Ishikawa (cell line): ENCODE measurements around the gene PROCA1.

Experiments used
- CEBPB ChIP-seq: IDR thresholded peaks from 2 replicates; pipeline ENCODE4 v1.6.1; 2012
- CREB1 ChIP-seq: IDR thresholded peaks from 2 replicates; pipeline ENCODE4 v1.6.1; 2012; ENCODE audit warnings: low read depth
- EGR1 ChIP-seq: IDR thresholded peaks from 2 replicates; pipeline ENCODE4 v1.6.1; 2012
- EP300 ChIP-seq: IDR thresholded peaks from 2 replicates; pipeline ENCODE4 v1.6.1; 2012; ENCODE audit warnings: borderline replicate concordance
- FOXM1 ChIP-seq: IDR thresholded peaks from 2 replicates; pipeline ENCODE4 v1.6.1; 2012; ENCODE audit warnings: low read depth, borderline replicate concordance
- NFIC ChIP-seq: IDR thresholded peaks from 2 replicates; pipeline ENCODE4 v1.6.1; 2012
- RAD21 ChIP-seq: IDR thresholded peaks from 2 replicates; pipeline ENCODE4 v1.6.1; 2012; ENCODE audit warnings: low read depth
- REST ChIP-seq: IDR thresholded peaks from 2 replicates; pipeline ENCODE4 v1.6.1; 2012; ENCODE audit warnings: low read depth, mild to moderate bottlenecking
- TAF1 ChIP-seq: IDR thresholded peaks from 2 replicates; pipeline ENCODE4 v1.6.1; 2012; ENCODE audit warnings: low read depth, mild to moderate bottlenecking
- TCF12 ChIP-seq: IDR thresholded peaks from 2 replicates; pipeline ENCODE4 v1.6.1; 2012; ENCODE audit warnings: low read depth
- TEAD4 ChIP-seq: IDR thresholded peaks from 2 replicates; pipeline ENCODE4 v1.6.1; 2012
- YY1 ChIP-seq: IDR thresholded peaks from 2 replicates; pipeline ENCODE4 v1.6.1; 2012; ENCODE audit warnings: low read depth
- ZBTB7A ChIP-seq: IDR thresholded peaks from 2 replicates; pipeline ENCODE4 v1.6.1; 2012; ENCODE audit warnings: low read depth
- TF ChIP-seq, protein P1 (sequence below): IDR thresholded peaks from 2 replicates; pipeline ENCODE4 v1.6.1; 2012
- TF ChIP-seq, protein P2 (sequence below): IDR thresholded peaks from 2 replicates; pipeline ENCODE4 v1.6.1; 2012

Gene PROCA1

DNA sequence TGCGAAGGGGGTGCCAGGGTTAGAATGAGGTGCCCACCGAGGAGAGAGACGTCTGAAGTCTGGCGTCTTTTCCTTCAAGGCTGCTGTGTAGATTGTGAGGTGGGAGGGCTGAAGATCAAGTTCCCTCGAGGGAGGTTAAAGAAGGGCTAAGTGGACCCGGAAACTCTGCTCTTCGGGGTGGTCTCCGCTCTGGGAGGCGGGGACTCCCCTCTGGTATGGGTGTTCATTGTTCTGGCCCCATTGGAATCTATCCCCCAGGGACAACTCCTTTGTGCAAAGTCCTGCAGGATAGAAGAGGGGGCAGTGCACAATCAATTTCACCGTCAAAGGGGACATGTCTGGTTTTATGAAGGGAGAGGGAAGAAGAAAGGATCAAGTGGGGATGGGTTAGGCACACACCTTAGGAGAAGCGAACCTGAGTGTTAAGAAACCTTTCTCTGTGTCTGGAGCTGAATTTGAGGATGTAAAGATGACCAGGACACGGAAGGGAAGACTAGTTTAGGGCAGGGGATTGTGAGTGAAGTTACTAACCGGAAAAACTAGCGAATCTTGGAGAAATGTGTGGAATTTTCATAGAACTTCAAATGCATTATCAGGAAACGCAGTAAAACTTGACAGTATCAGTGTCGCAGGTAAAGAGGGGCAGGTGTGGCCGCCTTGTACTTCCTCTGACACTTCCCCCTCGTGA, 6.8 kb upstream of the PROCA1 start:
- no peak for TF ChIP-seq EP300
- no peak for TF ChIP-seq EGR1
- no peak for TF ChIP-seq TCF12
- no peak for TF ChIP-seq NFIC
- TF ChIP-seq REST: no peak
- TF ChIP-seq CREB1: no peak
- TF ChIP-seq CEBPB: no peak
- no peak for TF ChIP-seq TAF1

DNA sequence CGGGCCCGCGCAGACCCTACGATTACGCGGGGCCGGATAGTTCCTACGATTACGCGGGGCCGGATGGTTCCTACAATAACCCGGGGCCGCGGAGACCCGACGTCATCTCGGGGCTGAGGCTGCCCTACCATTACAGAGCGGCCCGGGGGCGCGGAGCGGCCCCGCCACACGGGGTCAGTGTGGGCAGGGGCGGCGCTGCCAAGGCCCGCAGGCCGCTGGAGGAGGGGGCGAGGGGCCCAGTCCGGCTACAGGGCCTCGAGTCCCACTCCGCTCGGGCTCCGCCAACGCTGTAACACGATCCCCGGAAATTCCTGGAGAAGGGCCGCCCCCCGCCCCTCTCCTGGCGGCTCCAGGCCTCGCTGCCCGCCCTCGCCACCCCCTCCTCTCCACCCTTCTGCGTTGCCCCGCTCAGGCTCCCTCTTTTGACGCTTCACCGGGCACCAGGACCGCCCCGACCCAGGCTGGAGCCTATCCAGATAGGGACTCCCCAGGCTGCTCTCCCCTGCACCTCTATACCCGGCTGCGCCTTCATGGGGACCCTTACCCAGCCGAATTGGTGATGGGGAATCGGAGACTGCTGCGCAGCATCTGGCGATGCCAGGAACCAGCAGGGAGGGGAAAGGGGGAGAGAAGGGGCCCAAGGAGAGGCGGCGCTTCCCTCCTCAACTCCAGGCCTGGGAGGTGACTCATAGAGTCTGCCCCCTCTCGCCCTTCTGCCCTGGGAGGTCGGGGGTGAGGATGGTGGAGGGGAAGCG, 6.1 kb upstream of the PROCA1 start, which contains the start of gene RAB34:
RAB34 (minus strand) TSS at position 291 of the 755 bp plus-strand sequence. CDS start 602 bp downstream, outside the sequence.
- no peak; the same call in 1 of the 2 replicates for TF ChIP-seq EP300
- no peak for TF ChIP-seq REST
- TF ChIP-seq, protein P1, sequence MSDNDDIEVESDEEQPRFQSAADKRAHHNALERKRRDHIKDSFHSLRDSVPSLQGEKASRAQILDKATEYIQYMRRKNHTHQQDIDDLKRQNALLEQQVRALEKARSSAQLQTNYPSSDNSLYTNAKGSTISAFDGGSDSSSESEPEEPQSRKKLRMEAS: peak; percentile 50; the same call in 1 of the 2 replicates
- peak; percentile 46; the same call in 1 of the 2 replicates for TF ChIP-seq TCF12
- peak; percentile 93 for TF ChIP-seq EGR1
- TF ChIP-seq RAD21: no peak
- TF ChIP-seq CREB1: no peak
- no peak for TF ChIP-seq CEBPB
- peak; percentile 72; the same call in 1 of the 2 replicates for TF ChIP-seq TEAD4
- peak; percentile 73 for TF ChIP-seq NFIC
- TF ChIP-seq, protein P2, sequence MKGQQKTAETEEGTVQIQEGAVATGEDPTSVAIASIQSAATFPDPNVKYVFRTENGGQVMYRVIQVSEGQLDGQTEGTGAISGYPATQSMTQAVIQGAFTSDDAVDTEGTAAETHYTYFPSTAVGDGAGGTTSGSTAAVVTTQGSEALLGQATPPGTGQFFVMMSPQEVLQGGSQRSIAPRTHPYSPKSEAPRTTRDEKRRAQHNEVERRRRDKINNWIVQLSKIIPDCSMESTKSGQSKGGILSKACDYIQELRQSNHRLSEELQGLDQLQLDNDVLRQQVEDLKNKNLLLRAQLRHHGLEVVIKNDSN: no peak
- TF ChIP-seq ZBTB7A: peak; percentile 99
- peak; percentile 72 for TF ChIP-seq TAF1
- no peak for TF ChIP-seq FOXM1

GRCh38 chr17:28716740-28717577, 5.3 kb upstream of the PROCA1 start:
- TF ChIP-seq, protein P1: 0 out of 2 replicates have a peak, but pooled peaks have one; percentile 15
- TF ChIP-seq YY1: no peak
- peak; percentile 51; the same call in 1 of the 2 replicates for TF ChIP-seq EGR1
- TF ChIP-seq ZBTB7A: no peak
- 0 out of 2 replicates have a peak, but pooled peaks have one; percentile 32 for TF ChIP-seq REST
- TF ChIP-seq FOXM1: no peak
- 0 out of 2 replicates have a peak, but pooled peaks have one; percentile 27 for TF ChIP-seq TAF1
